Right atrium auricular region (tissue), 2 donors: ENCODE results near the gene FAU. TPM values are rescaled to one million over a fixed set of nuclear protein-coding genes. Genes with fewer than 3 reads are reported as not detected.

Experiments used
- DNase-seq: peaks from one replicate; pipeline ENCODE4 v3.0.0-alpha.2; 2019; ENCODE audit warnings: low spot score
- H3K27ac ChIP-seq, 2 donors: fragments of 200-600 bp; sonication (generic); 1 replicate in 1 of 2; 2 replicates in 1 of 2; pipeline ENCODE4 v1.5.1; 2016 to 2019
- H3K27me3 ChIP-seq, 2 donors: fragments of 200-600 bp; sonication (generic); one replicate each; pipeline versions ENCODE4 v1.5.1 to v1.6.0; 2017 to 2019
- H3K36me3 ChIP-seq: fragments of 200-600 bp; sonication (generic); one replicate; pipeline ENCODE4 v1.5.1; 2016
- H3K4me1 ChIP-seq, 2 donors: fragments of 200-600 bp; sonication (generic); one replicate each; pipeline versions ENCODE4 v1.5.1 to v1.6.0; 2017 to 2019
- H3K4me3 ChIP-seq, 2 donors: fragments of 200-600 bp; sonication (generic); 1 replicate in 1 of 2; 2 replicates in 1 of 2; pipeline ENCODE4 v1.5.1; 2017 to 2019; ENCODE audit warnings: mild to moderate bottlenecking in 1 of 2, moderate library complexity in 1 of 2
- H3K9me3 ChIP-seq, 2 donors: fragments of 200-600 bp; sonication (generic); one replicate each; pipeline ENCODE4 v1.5.1; 2019
- total RNA-seq, 2 donors: library from RNA; depleted of rRNA; stranded (reverse); fragments of >200 nt; gene quantifications; one replicate each; pipeline ENCODE4 v1.1.0, GENCODE V29; 2016
- TF ChIP-seq, protein P1 (sequence below), 2 donors: fragments of 200-600 bp; sonication (generic); IDR thresholded peaks; one replicate each; pipeline ENCODE4 v1.5.1; 2019; ENCODE audit warnings: antibody characterized with exemption in 2 of 2

FAU gene
- total RNA-seq, 2 donors from 2014 or later: 361 to 585 TPM

- Histone ChIP-seq H3K9me3 (no peaks in the 10 kb centered on the region), H3K36me3 (peaks cover 55% of the 10 kb centered on the region), H3K27me3 (no peaks in the 10 kb centered on the region), H3K27ac (no peak overlapping the region), H3K4me3 (no peak overlapping the region), H3K4me1 (peaks cover 0 to 35% of the 10 kb centered on the region in 2 donors)
- TF ChIP-seq, protein P1, sequence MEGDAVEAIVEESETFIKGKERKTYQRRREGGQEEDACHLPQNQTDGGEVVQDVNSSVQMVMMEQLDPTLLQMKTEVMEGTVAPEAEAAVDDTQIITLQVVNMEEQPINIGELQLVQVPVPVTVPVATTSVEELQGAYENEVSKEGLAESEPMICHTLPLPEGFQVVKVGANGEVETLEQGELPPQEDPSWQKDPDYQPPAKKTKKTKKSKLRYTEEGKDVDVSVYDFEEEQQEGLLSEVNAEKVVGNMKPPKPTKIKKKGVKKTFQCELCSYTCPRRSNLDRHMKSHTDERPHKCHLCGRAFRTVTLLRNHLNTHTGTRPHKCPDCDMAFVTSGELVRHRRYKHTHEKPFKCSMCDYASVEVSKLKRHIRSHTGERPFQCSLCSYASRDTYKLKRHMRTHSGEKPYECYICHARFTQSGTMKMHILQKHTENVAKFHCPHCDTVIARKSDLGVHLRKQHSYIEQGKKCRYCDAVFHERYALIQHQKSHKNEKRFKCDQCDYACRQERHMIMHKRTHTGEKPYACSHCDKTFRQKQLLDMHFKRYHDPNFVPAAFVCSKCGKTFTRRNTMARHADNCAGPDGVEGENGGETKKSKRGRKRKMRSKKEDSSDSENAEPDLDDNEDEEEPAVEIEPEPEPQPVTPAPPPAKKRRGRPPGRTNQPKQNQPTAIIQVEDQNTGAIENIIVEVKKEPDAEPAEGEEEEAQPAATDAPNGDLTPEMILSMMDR (IDR thresholded peaks at IDR 0.05): no peak
- DNase-seq: no peak
Observed at GRCh38 chr11:65132238-65132987, 10.5 kb upstream of the FAU start.

- DNase-seq: no peak
- TF ChIP-seq, protein P1 (IDR thresholded peaks at IDR 0.05): no peak
- no peaks in the 10 kb centered on the region for H3K27me3 ChIP-seq
- peaks cover 0 to 35% of the 10 kb centered on the region in 2 donors for H3K4me1 ChIP-seq
- H3K9me3 ChIP-seq: no peaks in the 10 kb centered on the region
- peaks cover 60% of the 10 kb centered on the region for H3K36me3 ChIP-seq
- H3K27ac ChIP-seq: no peak overlapping the region
- no peak overlapping the region for H3K4me3 ChIP-seq
Observed at GRCh38 chr11:65131895-65132237, 9.9 kb upstream of the FAU start.

GRCh38 chr11:65131417-65131776 lies 9.5 kb upstream of the FAU start:
- H3K36me3 ChIP-seq: peaks cover 65% of the 10 kb centered on the region

GRCh38 chr11:65130631-65131416 lies 8.9 kb upstream of the FAU start:
- Histone ChIP-seq H3K4me1 (peaks cover 0 to 30% of the 10 kb centered on the region in 2 donors), H3K9me3 (no peaks in the 10 kb centered on the region), H3K27ac (no peak overlapping the region), H3K4me3 (no peak overlapping the region), H3K27me3 (no peaks in the 10 kb centered on the region), H3K36me3 (peaks cover 71% of the 10 kb centered on the region)
- TF ChIP-seq, protein P1 (IDR thresholded peaks at IDR 0.05): no peak
- no peak for DNase-seq

More at GRCh38 chr11:65131417-65131776, 9.5 kb upstream of the FAU start:
- TF ChIP-seq, protein P1 (IDR thresholded peaks at IDR 0.05): no peak
- no peak overlapping the region for H3K4me3 ChIP-seq
- DNase-seq: no peak
- H3K27ac ChIP-seq: no peak overlapping the region
- H3K9me3 ChIP-seq: no peaks in the 10 kb centered on the region
- peaks cover 0 to 35% of the 10 kb centered on the region in 2 donors for H3K4me1 ChIP-seq
- H3K27me3 ChIP-seq: no peaks in the 10 kb centered on the region

- Histone ChIP-seq H3K9me3 (no peaks in the 10 kb centered on the region), H3K4me1 (peaks cover 0 to 24% of the 10 kb centered on the region in 2 donors), H3K27ac (no peak overlapping the region), H3K27me3 (no peaks in the 10 kb centered on the region), H3K36me3 (peaks cover 80% of the 10 kb centered on the region), H3K4me3 (no peak overlapping the region)
- TF ChIP-seq, protein P1 (IDR thresholded peaks at IDR 0.05): no peak
- DNase-seq: no peak
Observed at GRCh38 chr11:65129649-65130441, 7.9 kb upstream of the FAU start.
